SJSA1 (cell line): Measurements from ENCODE around the gene HOXB2. TPM values are rescaled to one million over a fixed set of nuclear protein-coding genes. Genes with fewer than 3 reads are reported as not detected.
A peak's percentile ranks its signal among the peaks of the same experiment; 100 is the strongest.

ENCODE experiments used
- DNase-seq, 2 experiments: peaks; one replicate each; pipeline ENCODE4 v3.0.0-alpha.2; 2015 to 2020; ENCODE audit warnings: low spot score in 2 of 2, low read depth in 1 of 2
- H3K27ac ChIP-seq: fragments of 250-450 bp; sonication (Bioruptor Pico); 2 replicates; pipeline ENCODE4 v1.5.1; 2020; ENCODE audit warnings: mild to moderate bottlenecking, moderate library complexity
- H3K27me3 ChIP-seq: fragments of 250-450 bp; sonication (Bioruptor Pico); replicated peaks from 2 replicates; pipeline ENCODE4 v1.5.1; 2020; ENCODE audit warnings: mild to moderate bottlenecking, moderate library complexity
- H3K36me3 ChIP-seq: fragments of 250-450 bp; sonication (Bioruptor Pico); 2 replicates; pipeline ENCODE4 v1.5.1; 2020; ENCODE audit warnings: mild to moderate bottlenecking
- H3K4me1 ChIP-seq: fragments of 250-450 bp; sonication (Bioruptor Pico); replicated peaks from 2 replicates; pipeline ENCODE4 v1.6.1; 2021; ENCODE audit warnings: mild to moderate bottlenecking
- H3K4me3 ChIP-seq: fragments of 250-450 bp; sonication (Bioruptor Pico); 2 replicates; pipeline ENCODE4 v1.5.1; 2020; ENCODE audit warnings: mild to moderate bottlenecking
- H3K9me3 ChIP-seq: fragments of 250-450 bp; sonication (Bioruptor Pico); replicated peaks from 2 replicates; pipeline ENCODE4 v1.5.1; 2020; ENCODE audit warnings: mild to moderate bottlenecking
- total RNA-seq: library from RNA; depleted of rRNA; stranded (reverse); fragments of >200 nt; shearing (Covaris generic); gene quantifications from 2 replicates; pipeline ENCODE4 v1.2.3, GENCODE V29; 2014

Gene HOXB2
- total RNA-seq, 1 experiment from 2014 or later: 10.5 TPM

DNA sequence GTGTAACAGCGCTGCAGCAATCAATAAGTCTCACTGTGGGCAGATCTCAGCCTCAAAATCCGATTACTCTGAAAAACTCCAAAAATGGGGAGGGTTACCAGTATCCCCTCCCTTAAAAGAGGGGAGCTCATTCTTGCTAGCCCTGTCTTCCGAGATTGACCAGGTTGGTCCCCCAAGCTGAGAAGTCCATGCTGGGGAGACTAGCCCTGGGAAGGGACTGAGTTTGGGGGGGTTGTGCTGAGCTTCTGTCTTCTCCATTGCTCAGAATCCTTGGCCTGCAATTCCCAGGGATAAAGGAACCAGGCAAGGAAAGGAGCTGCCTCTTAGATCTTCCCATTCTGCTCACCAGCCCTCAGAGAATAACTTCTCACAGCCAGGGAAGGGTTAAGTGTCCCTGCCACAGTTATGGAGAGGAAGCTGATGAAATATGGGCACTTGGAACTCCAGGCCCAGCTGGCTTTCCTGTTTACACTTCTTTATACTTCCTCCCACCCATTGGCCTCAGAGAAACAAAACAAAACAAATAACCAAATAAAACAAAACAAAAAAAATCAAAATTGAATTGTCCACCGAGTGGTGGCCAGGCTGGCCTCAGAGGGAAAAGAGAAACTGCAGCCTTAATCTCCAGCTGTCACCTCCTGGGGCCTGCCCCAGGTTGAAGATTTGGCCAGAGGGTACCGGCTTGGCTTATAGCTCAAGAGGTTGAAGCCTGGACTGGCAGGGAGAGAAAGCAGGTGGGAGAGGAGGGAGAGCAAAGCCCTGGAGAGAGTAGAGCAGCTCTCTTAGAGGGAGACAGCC lies 42.6 kb upstream of the HOXB2 start:
- Histone ChIP-seq H3K27me3 (no peaks in the 10 kb centered on the region), H3K4me1 (peaks cover 22% of the 10 kb centered on the region), H3K36me3 (no peaks in the 10 kb centered on the region), H3K4me3 (no peak overlapping the region), H3K27ac (no peak overlapping the region), H3K9me3 (no peaks in the 10 kb centered on the region)
- no peak for DNase-seq

DNA sequence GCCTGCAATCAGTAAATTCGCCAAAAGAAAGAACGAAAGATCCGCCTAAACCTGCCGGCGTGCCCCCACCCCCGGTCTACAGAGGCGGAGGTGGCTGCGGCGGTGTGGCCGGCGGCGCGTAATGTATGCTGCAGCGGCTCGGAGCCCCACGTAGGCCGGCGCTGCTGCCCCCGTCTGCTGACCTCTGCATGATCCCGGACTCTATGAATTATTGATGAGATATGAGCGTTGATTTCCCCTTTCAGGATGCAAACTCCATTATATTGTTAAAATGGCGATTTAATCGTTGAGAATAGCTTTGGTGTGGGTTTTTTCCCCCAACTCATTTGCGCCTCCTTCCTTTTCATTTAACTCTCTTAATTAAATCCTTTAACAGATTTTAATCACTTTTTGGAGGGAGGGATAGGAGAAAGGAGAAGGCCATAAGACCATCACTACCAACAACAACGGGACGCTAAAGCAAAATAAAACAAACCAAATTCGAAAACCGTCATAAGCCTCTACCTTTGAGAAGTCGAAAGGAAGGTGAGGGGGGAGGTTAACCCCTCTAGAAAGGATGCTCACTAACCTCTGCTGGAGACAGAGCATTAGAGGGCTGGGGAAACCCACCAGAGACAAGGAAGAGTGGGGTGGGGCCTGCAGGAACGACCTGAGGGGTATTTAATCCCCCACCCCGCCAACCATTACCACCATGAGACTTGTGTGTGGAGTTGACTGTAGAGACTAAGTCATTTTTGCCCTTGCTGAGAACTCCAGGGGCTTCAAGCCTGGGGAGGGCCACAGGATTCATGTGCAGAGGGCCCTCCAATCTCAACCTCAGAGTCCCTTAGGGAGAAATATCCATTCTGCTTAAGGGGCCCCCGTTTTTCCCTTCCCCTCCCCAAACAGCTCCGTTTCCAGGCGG lies 41.7 kb upstream of the HOXB2 start:
- H3K9me3 ChIP-seq: no peaks in the 10 kb centered on the region
- H3K36me3 ChIP-seq: no peaks in the 10 kb centered on the region
- no peak overlapping the region for H3K27ac ChIP-seq
- H3K4me3 ChIP-seq: no peak overlapping the region
- peaks cover 22% of the 10 kb centered on the region for H3K4me1 ChIP-seq
- no peak for DNase-seq
- H3K27me3 ChIP-seq: no peaks in the 10 kb centered on the region

- DNase-seq: no peak
- H3K27ac ChIP-seq: no peak overlapping the region
- H3K4me3 ChIP-seq: no peak overlapping the region
- no peaks in the 10 kb centered on the region for H3K27me3 ChIP-seq
- H3K4me1 ChIP-seq: peaks cover 22% of the 10 kb centered on the region
- no peaks in the 10 kb centered on the region for H3K9me3 ChIP-seq
- H3K36me3 ChIP-seq: no peaks in the 10 kb centered on the region
Measured at GRCh38 chr17:48584223-48584741, 39.4 kb upstream of the HOXB2 start.

GRCh38 chr17:48583708-48584222 lies 38.9 kb upstream of the HOXB2 start:
- Histone ChIP-seq H3K27ac (no peak overlapping the region), H3K36me3 (no peaks in the 10 kb centered on the region), H3K27me3 (no peaks in the 10 kb centered on the region), H3K9me3 (no peaks in the 10 kb centered on the region), H3K4me1 (peaks cover 24% of the 10 kb centered on the region), H3K4me3 (no peak overlapping the region)
- no peak for DNase-seq

DNA sequence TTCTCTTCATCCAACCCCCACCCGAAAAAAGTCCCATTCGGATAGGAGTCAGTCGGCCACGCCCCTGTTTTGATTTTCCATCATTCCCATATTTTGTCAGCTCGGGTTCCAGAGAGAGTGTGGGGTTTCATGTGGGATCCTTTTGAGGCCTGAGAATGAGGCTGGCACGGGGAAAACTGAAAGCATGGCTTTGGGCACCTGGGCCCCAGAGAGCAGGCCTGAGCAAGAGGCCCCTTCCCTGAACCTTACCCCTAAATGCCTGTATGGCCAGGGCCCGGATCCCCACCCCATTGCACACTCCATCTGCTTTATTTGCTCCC lies 37.8 kb upstream of the HOXB2 start:
- no peak for DNase-seq
- no peaks in the 10 kb centered on the region for H3K9me3 ChIP-seq
- H3K4me1 ChIP-seq: peaks cover 25% of the 10 kb centered on the region
- no peaks in the 10 kb centered on the region for H3K36me3 ChIP-seq
- no peaks in the 10 kb centered on the region for H3K27me3 ChIP-seq
- H3K4me3 ChIP-seq: no peak overlapping the region
- no peak overlapping the region for H3K27ac ChIP-seq

- H3K36me3 ChIP-seq: peaks cover 3% of the 10 kb centered on the region; the same call in 1 of the 2 replicates
- peaks cover 29% of the 10 kb centered on the region for H3K4me1 ChIP-seq
- H3K27me3 ChIP-seq: no peaks in the 10 kb centered on the region
- DNase-seq: no peak
- H3K27ac ChIP-seq: no peak overlapping the region
- H3K9me3 ChIP-seq: no peaks in the 10 kb centered on the region
- no peak overlapping the region for H3K4me3 ChIP-seq
Measured at GRCh38 chr17:48579760-48580554, 35.0 kb upstream of the HOXB2 start.

DNA sequence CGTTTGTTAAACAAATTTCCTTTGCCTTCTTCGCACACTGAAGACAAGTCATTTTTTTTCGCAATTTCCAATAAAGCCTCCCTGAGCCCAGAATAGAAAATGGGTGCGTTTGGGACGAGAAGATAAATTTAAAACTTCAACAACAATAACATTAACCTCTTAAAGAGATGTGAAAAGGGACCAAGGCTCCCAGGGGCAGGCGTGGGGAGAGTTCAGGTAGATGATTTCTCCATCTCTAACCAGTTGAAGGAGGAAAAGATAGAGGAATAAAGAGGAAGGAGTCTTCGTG lies 34.5 kb upstream of the HOXB2 start:
- H3K27ac ChIP-seq: no peak overlapping the region
- H3K36me3 ChIP-seq: peaks cover 3% of the 10 kb centered on the region; the same call in 1 of the 2 replicates
- H3K9me3 ChIP-seq: no peaks in the 10 kb centered on the region
- H3K4me3 ChIP-seq: no peak overlapping the region
- DNase-seq: no peak
- peaks cover 33% of the 10 kb centered on the region for H3K4me1 ChIP-seq
- no peaks in the 10 kb centered on the region for H3K27me3 ChIP-seq

GRCh38 chr17:48578616-48579470 lies 33.9 kb upstream of the HOXB2 start:
- H3K4me1 ChIP-seq: peaks cover 33% of the 10 kb centered on the region
- H3K27me3 ChIP-seq: no peaks in the 10 kb centered on the region
- no peaks in the 10 kb centered on the region for H3K9me3 ChIP-seq
- peak overlapping the region; percentile 63 for H3K4me3 ChIP-seq
- H3K36me3 ChIP-seq: peaks cover 3% of the 10 kb centered on the region; the same call in 1 of the 2 replicates
- DNase-seq: no peak
- no peak overlapping the region for H3K27ac ChIP-seq

DNA sequence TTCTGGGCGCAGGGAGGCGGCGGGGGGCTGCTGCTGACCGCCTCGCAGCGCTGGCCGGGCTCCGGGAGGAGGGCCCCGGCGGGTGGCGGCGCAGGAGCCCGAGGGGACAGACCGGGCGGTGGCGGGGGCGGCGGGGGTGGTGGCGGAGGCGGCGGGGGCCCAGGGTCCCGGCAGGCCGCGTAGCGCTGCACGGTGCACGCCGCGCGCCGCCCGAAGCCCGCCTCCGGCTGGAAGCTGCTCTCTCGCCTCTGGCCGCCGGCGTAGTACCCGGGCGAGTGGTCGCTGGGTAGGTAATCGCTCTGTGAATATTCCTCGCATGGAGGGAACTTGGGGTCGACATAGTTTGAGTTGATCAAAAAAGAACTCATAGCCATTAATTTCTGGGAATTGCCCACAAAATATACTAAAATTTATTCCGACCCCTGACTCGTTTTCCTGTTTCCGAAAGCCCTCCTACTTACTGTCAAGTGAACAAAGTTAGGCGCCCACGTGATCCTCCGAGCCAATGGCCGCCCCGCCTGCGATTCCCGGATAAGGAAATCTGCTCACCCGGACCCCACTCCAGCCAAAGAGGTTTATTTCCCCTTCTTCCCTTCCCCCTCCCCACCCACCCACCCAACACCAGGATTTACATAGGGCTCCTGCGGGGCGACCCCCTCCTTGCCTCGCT lies 33.2 kb upstream of the HOXB2 start, which contains the start of gene HOXB4:
Gene HOXB4, minus strand, starts transcription at position 405 of the 670 bp plus-strand sequence. Its CDS starts 31 bp downstream, at position 374.
- Histone ChIP-seq H3K9me3 (no peaks in the 10 kb centered on the region), H3K27me3 (no peaks in the 10 kb centered on the region), H3K4me1 (peaks cover 33% of the 10 kb centered on the region), H3K4me3 (peak within 1 kb of the TSS; percentile 63), H3K36me3 (peaks cover 3% of the 10 kb centered on the region; the same call in 1 of the 2 replicates), H3K27ac (peak within 1 kb of the TSS; percentile 37; the same call in 1 of the 2 replicates)
- DNase-seq: peak; percentile 78 to 83

DNA sequence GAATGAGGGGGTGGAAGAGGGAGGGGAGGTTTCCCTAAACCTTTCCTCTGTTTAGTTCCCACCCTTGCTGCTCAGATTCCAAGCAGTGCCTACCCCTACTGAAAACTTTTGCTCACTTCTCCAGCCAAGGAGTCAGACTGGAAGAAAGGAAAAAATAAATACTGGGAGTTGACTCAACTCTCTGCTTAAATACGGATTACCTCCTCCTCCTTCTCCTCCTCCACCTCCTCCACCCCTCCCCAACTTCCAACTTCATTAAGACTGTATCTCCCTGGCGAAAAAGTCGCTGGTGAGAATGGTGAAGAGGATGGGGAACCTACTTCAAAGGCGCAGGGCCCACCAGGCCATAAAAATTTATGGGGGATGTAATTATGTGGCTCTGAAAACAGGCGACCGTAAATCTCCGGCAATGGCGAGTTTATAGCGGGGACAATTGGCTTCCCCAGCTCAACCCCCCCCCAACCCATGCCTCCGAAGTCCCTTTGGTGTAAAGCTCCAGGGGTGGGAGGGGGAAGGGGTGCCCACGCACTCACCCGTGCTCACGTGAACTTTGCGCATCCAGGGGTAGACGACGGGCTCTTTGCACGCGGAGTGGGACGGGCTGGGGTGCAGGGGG lies 32.5 kb upstream of the HOXB2 start:
- Histone ChIP-seq H3K9me3 (no peaks in the 10 kb centered on the region), H3K36me3 (peaks cover 3% of the 10 kb centered on the region; the same call in 1 of the 2 replicates), H3K4me3 (peak overlapping the region; percentile 63), H3K27me3 (no peaks in the 10 kb centered on the region), H3K4me1 (peaks cover 33% of the 10 kb centered on the region), H3K27ac (no peak overlapping the region)
- peak in 1 of 2 experiments; percentile 47 for DNase-seq

DNA sequence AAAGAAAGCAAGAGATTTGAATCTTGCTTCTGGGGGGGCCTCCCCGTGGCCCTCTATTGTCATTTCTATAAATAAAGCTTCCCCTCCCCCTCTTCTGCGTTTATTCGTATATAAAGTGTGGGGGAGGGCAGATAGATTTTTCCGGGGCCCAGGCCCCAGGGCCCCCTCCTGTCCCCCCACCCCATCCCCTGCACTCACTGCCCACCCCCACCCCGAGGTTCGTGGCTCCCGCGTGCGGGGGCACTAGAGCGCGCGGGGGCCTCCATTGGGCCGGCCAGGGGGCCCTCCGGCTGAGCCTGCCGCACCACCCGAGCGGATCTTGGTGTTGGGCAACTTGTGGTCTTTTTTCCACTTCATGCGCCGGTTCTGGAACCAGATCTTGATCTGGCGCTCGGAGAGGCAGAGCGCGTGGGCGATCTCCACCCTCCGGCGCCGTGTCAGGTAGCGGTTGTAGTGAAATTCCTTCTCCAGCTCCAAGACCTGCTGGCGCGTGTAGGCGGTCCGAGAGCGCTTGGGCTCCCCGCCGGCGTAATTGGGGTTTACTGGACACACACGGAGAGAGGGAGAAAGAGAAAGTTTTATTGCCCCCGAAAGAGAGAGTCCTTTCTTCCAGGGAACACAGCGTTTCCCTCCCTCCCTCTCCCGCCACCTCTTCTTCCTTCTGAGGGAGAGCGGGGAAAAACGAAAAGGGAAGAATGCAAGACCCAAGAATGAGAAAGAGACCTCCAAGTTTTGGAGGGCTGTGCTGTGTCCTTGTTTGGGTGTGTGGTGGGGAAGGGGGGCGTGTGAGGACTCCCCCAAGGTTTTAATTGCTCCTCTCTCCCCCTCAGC lies 31.8 kb upstream of the HOXB2 start:
- peaks cover 33% of the 10 kb centered on the region for H3K4me1 ChIP-seq
- no peak overlapping the region for H3K27ac ChIP-seq
- peaks cover 3% of the 10 kb centered on the region; the same call in 1 of the 2 replicates for H3K36me3 ChIP-seq
- peak in 1 of 2 experiments; percentile 49 for DNase-seq
- H3K9me3 ChIP-seq: no peaks in the 10 kb centered on the region
- H3K4me3 ChIP-seq: peak overlapping the region; percentile 63
- H3K27me3 ChIP-seq: no peaks in the 10 kb centered on the region
